ENCODE data around the gene SNTG2.

The SNTG2 gene

DNA sequence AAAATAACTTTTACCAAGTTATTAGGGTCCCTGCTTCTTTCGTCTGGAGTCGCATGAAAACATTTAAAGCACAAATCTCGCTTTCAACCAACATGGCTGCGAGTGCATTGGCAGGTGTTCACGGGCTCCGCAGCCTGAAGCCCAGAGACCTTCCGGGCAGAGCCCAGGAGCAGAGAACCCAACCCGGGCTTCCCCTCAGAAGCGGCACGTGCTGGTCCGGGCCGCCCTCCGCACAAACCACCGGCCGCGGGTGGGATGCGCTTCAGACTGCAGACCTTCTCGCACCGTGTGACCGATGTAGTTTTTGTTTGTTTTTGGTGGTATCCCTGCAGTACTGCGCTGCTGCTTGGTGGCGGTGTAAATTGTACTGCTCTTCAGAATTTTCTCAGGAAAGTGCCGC lies 357.0 kb downstream of the SNTG2 start:
- H3K9me3 ChIP-seq (ENCODE audit: control insufficient read depth in 2 of 2, low read length in 2 of 2): no peaks in the 10 kb centered on the region
- no peaks in the 10 kb centered on the region for H3K4me1 ChIP-seq (ENCODE audit: control insufficient read depth in 2 of 2, insufficient read depth in 2 of 2, low read length in 2 of 2)
- H3K36me3 ChIP-seq (ENCODE audit: control insufficient read depth in 2 of 2, insufficient read depth in 2 of 2, low read length in 2 of 2): no peaks in the 10 kb centered on the region
- H3K27me3 ChIP-seq (ENCODE audit: control insufficient read depth in 2 of 2, insufficient read depth in 2 of 2, low read length in 2 of 2): no peaks in the 10 kb centered on the region
- H3K4me3 ChIP-seq (ENCODE audit: low read length in 2 of 2): no peak overlapping the region
- no peak overlapping the region for H3K27ac ChIP-seq (ENCODE audit: low read depth in 2 of 2, low read length in 2 of 2)
- H3K9ac ChIP-seq (ENCODE audit: low read depth in 1 of 2, low read length in 2 of 2): no peak overlapping the region

DNA sequence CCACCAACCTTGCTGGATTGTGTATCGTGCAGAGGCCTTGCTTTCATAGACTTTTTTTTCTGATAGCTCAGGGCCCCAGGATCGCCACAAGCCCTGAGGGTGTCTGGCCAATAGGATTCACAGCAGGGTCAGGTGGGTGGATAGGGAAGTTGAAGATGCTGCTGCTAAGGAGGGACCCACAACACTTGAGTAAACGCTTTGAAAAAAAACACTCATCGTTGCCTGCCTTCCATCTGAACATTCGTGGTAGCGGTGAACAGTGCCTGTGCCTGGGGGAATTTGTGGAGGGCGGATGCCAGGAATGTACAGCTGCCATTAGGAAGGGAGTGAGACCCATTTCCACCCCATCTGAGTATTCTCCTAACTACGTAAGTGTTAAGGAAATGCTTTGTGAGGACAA lies 358.0 kb downstream of the SNTG2 start:
- no peaks in the 10 kb centered on the region for H3K36me3 ChIP-seq (ENCODE audit: control insufficient read depth in 2 of 2, insufficient read depth in 2 of 2, low read length in 2 of 2)
- H3K27ac ChIP-seq (ENCODE audit: low read depth in 2 of 2, low read length in 2 of 2): no peak overlapping the region
- H3K27me3 ChIP-seq (ENCODE audit: control insufficient read depth in 2 of 2, insufficient read depth in 2 of 2, low read length in 2 of 2): no peaks in the 10 kb centered on the region
- no peaks in the 10 kb centered on the region for H3K4me1 ChIP-seq (ENCODE audit: control insufficient read depth in 2 of 2, insufficient read depth in 2 of 2, low read length in 2 of 2)
- no peak overlapping the region for H3K9ac ChIP-seq (ENCODE audit: low read depth in 1 of 2, low read length in 2 of 2)
- H3K9me3 ChIP-seq (ENCODE audit: control insufficient read depth in 2 of 2, low read length in 2 of 2): no peaks in the 10 kb centered on the region
- no peak overlapping the region for H3K4me3 ChIP-seq (ENCODE audit: low read length in 2 of 2)

DNA sequence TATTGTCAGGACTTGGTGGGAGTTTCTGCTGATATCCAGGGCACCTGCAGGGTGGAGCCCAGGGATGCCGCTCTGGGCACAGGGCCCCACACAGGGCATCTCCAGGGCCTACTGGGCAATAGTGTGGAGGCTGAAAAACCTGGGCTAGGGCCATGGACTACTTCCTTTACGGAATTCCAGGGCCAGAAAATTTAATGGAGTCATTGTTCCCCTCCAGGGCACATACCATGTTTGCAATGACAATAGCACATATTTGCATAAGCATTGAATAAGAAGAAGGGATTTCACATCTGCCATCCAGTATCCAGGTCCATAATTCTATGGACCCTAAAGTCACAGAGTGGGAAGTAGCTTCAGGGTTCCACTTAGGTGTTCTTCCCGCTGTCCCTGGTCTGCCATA lies 358.9 kb downstream of the SNTG2 start:
- no peak overlapping the region for H3K4me3 ChIP-seq (ENCODE audit: low read length in 2 of 2)
- H3K9me3 ChIP-seq (ENCODE audit: control insufficient read depth in 2 of 2, low read length in 2 of 2): no peaks in the 10 kb centered on the region
- no peaks in the 10 kb centered on the region for H3K27me3 ChIP-seq (ENCODE audit: control insufficient read depth in 2 of 2, insufficient read depth in 2 of 2, low read length in 2 of 2)
- H3K27ac ChIP-seq (ENCODE audit: low read depth in 2 of 2, low read length in 2 of 2): no peak overlapping the region
- H3K36me3 ChIP-seq (ENCODE audit: control insufficient read depth in 2 of 2, insufficient read depth in 2 of 2, low read length in 2 of 2): no peaks in the 10 kb centered on the region
- H3K4me1 ChIP-seq (ENCODE audit: control insufficient read depth in 2 of 2, insufficient read depth in 2 of 2, low read length in 2 of 2): no peaks in the 10 kb centered on the region
- H3K9ac ChIP-seq (ENCODE audit: low read depth in 1 of 2, low read length in 2 of 2): no peak overlapping the region

DNA sequence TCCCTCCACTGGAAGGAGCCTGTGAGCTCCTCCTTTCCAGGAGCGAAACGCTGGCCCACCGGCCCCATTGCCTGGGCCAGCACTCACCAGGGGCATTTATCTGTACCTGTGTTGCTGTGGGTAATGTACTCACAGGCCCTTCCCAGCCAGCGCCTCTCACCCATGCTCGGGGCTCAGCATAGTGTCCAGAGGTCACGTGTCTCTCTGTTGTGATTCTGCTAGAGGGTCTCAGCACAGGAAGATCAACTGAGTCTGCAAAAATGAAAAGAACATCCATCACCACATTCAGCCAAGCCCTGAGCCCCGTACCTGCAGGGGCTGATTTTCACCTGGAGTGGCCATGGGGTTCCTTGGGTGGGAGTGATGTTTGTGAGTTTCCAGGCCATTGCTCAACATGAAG lies 359.6 kb downstream of the SNTG2 start:
- Histone ChIP-seq H3K4me1 (ENCODE audit: control insufficient read depth in 2 of 2, insufficient read depth in 2 of 2, low read length in 2 of 2) (no peaks in the 10 kb centered on the region), H3K27me3 (ENCODE audit: control insufficient read depth in 2 of 2, insufficient read depth in 2 of 2, low read length in 2 of 2) (no peaks in the 10 kb centered on the region), H3K9me3 (ENCODE audit: control insufficient read depth in 2 of 2, low read length in 2 of 2) (no peaks in the 10 kb centered on the region), H3K9ac (ENCODE audit: low read depth in 1 of 2, low read length in 2 of 2) (no peak overlapping the region), H3K36me3 (ENCODE audit: control insufficient read depth in 2 of 2, insufficient read depth in 2 of 2, low read length in 2 of 2) (no peaks in the 10 kb centered on the region), H3K4me3 (ENCODE audit: low read length in 2 of 2) (no peak overlapping the region), H3K27ac (ENCODE audit: low read depth in 2 of 2, low read length in 2 of 2) (no peak overlapping the region)

DNA sequence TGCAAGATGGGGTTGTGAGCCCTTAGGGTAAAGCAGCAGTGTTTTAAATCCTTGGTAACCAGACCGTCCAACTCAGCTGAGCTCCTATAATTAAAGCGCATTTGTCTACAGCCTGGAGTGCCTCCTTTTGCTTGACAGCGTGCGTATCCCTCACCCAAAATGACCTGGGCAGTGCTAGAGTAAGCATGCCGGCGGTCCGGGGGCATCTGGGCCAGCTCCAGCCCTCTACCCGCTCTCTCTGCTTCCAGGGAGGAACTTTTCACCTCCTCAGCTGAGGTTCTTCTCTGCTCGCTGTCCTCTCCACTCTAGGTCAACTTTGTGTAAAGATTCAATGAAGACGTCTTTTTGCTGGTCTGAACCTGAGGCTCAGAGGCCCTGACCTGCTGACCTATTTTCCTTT lies 360.2 kb downstream of the SNTG2 start:
- H3K27me3 ChIP-seq (ENCODE audit: control insufficient read depth in 2 of 2, insufficient read depth in 2 of 2, low read length in 2 of 2): no peaks in the 10 kb centered on the region
- H3K36me3 ChIP-seq (ENCODE audit: control insufficient read depth in 2 of 2, insufficient read depth in 2 of 2, low read length in 2 of 2): no peaks in the 10 kb centered on the region
- no peak overlapping the region for H3K27ac ChIP-seq (ENCODE audit: low read depth in 2 of 2, low read length in 2 of 2)
- H3K9ac ChIP-seq (ENCODE audit: low read depth in 1 of 2, low read length in 2 of 2): no peak overlapping the region
- no peak overlapping the region for H3K4me3 ChIP-seq (ENCODE audit: low read length in 2 of 2)
- no peaks in the 10 kb centered on the region for H3K9me3 ChIP-seq (ENCODE audit: control insufficient read depth in 2 of 2, low read length in 2 of 2)
- H3K4me1 ChIP-seq (ENCODE audit: control insufficient read depth in 2 of 2, insufficient read depth in 2 of 2, low read length in 2 of 2): no peaks in the 10 kb centered on the region

DNA sequence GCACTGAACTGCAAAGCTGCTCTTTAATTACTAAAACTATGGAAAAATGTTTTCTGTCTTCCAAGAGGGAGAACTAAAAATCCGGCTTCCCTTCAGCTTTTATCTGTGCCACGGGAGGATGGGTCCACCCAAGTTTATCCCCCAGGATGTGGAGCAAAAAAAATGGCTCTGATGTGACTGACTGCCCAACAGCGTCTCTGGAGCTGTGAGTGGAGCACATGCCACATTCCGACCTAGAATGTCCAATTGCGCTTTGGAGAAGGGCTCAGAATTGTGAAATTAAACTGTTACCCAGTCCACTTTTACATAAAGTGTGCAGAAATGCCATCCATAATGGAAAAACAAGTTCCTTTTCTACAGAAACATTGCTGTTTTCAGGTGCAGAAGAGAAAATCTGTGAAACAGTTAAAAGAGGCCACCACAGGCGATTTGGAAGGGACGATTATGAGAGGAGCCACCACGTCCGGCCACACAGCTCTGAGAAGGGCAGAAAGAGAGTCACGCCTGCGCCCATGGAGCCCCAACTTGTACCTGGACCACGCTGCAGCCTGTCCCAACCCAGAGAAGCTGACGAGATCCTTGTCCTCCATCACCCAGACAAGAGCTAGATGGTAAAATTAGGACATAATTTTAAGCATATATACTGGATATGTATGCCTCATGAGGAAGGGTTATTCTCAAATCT lies 362.7 kb downstream of the SNTG2 start:
- H3K9ac ChIP-seq (ENCODE audit: low read depth in 1 of 2, low read length in 2 of 2): no peak overlapping the region
- no peaks in the 10 kb centered on the region for H3K36me3 ChIP-seq (ENCODE audit: control insufficient read depth in 2 of 2, insufficient read depth in 2 of 2, low read length in 2 of 2)

DNA sequence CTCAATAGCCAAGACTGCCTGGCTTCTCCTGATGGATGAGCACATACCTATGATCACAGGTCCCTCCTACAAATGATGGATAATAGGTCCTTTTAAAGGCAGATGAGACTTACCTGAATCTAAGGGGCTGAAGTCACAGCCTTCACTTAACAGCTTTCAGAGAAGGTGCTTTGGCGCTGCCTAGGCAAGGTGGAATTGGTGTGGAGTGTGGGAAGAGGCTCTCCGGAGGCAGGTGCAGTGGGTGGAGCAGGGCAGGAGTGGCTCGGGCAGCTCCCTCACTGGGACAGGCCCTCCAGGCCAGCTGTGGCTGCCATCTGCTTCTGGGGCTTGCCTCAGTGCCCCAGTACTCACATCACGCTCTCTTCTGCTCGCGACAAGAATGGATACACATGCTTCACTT lies 363.6 kb downstream of the SNTG2 start:
- Histone ChIP-seq H3K36me3 (ENCODE audit: control insufficient read depth in 2 of 2, insufficient read depth in 2 of 2, low read length in 2 of 2) (no peaks in the 10 kb centered on the region), H3K4me3 (ENCODE audit: low read length in 2 of 2) (no peak overlapping the region), H3K9ac (ENCODE audit: low read depth in 1 of 2, low read length in 2 of 2) (no peak overlapping the region), H3K4me1 (ENCODE audit: control insufficient read depth in 2 of 2, insufficient read depth in 2 of 2, low read length in 2 of 2) (no peaks in the 10 kb centered on the region), H3K27me3 (ENCODE audit: control insufficient read depth in 2 of 2, insufficient read depth in 2 of 2, low read length in 2 of 2) (no peaks in the 10 kb centered on the region), H3K27ac (ENCODE audit: low read depth in 2 of 2, low read length in 2 of 2) (no peak overlapping the region), H3K9me3 (ENCODE audit: control insufficient read depth in 2 of 2, low read length in 2 of 2) (no peaks in the 10 kb centered on the region)

More for the DNA sequence above, 362.7 kb downstream of the SNTG2 start:
- Histone ChIP-seq H3K27me3 (ENCODE audit: control insufficient read depth in 2 of 2, insufficient read depth in 2 of 2, low read length in 2 of 2) (no peaks in the 10 kb centered on the region), H3K4me3 (ENCODE audit: low read length in 2 of 2) (no peak overlapping the region), H3K9me3 (ENCODE audit: control insufficient read depth in 2 of 2, low read length in 2 of 2) (no peaks in the 10 kb centered on the region), H3K4me1 (ENCODE audit: control insufficient read depth in 2 of 2, insufficient read depth in 2 of 2, low read length in 2 of 2) (no peaks in the 10 kb centered on the region), H3K27ac (ENCODE audit: low read depth in 2 of 2, low read length in 2 of 2) (no peak overlapping the region)

DNA sequence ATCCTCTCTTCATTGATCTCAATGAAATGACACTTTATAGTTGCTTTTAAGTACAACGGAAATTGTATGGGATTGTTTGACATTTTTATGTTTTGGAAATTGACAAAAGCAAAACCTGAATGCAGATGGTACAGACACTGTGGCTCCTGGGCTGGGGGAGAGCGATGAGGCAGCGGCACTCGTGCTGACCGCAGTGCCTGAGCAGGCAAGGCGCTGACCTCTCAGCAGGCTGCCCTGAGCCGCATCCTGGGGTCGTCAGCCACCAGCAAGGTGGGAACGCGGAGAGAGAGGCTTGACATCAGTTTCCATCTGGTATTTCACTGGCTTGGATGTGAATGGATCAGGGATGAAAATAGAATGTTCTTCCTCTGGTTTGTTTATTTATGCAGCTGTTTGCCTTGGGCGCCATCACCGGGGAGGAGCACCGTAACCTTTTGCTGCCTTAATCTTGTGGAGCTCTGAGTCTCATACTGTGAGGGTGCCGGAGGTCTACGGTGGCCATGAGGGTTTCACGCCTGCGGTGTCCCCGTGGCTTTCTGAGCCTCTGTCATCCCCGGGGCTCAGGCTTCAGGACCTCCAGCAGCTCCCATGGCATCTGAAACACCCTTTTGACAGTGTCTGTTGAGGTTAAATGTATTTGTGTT lies 367.8 kb downstream of the SNTG2 start:
- Histone ChIP-seq H3K36me3 (ENCODE audit: control insufficient read depth in 2 of 2, insufficient read depth in 2 of 2, low read length in 2 of 2) (no peaks in the 10 kb centered on the region), H3K9me3 (ENCODE audit: control insufficient read depth in 2 of 2, low read length in 2 of 2) (no peaks in the 10 kb centered on the region), H3K27me3 (ENCODE audit: control insufficient read depth in 2 of 2, insufficient read depth in 2 of 2, low read length in 2 of 2) (no peaks in the 10 kb centered on the region), H3K27ac (ENCODE audit: low read depth in 2 of 2, low read length in 2 of 2) (no peak overlapping the region), H3K9ac (ENCODE audit: low read depth in 1 of 2, low read length in 2 of 2) (no peak overlapping the region), H3K4me3 (ENCODE audit: low read length in 2 of 2) (no peak overlapping the region), H3K4me1 (ENCODE audit: control insufficient read depth in 2 of 2, insufficient read depth in 2 of 2, low read length in 2 of 2) (no peaks in the 10 kb centered on the region)

DNA sequence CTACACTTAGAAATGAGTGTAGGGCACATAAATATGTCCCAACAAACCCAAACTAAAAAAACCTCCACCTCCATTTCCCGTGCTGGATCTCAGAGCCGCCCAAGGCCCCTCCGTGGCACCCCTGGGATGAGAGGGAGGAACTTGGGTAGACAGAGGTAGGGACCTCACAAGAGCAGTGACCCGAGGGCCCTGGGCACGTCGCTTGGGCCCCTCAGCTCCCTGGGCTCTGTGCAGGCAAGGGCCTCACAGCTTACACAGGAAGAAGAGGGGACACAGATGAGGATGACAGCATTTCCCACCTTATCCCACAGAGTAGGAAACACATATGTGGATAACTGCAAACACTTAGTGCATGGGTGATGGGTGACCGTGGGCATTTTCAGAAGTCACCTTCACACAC lies 368.7 kb downstream of the SNTG2 start:
- Histone ChIP-seq H3K36me3 (ENCODE audit: control insufficient read depth in 2 of 2, insufficient read depth in 2 of 2, low read length in 2 of 2) (no peaks in the 10 kb centered on the region), H3K9me3 (ENCODE audit: control insufficient read depth in 2 of 2, low read length in 2 of 2) (no peaks in the 10 kb centered on the region), H3K27me3 (ENCODE audit: control insufficient read depth in 2 of 2, insufficient read depth in 2 of 2, low read length in 2 of 2) (no peaks in the 10 kb centered on the region), H3K4me1 (ENCODE audit: control insufficient read depth in 2 of 2, insufficient read depth in 2 of 2, low read length in 2 of 2) (no peaks in the 10 kb centered on the region), H3K4me3 (ENCODE audit: low read length in 2 of 2) (no peak overlapping the region), H3K9ac (ENCODE audit: low read depth in 1 of 2, low read length in 2 of 2) (no peak overlapping the region), H3K27ac (ENCODE audit: low read depth in 2 of 2, low read length in 2 of 2) (no peak overlapping the region)

DNA sequence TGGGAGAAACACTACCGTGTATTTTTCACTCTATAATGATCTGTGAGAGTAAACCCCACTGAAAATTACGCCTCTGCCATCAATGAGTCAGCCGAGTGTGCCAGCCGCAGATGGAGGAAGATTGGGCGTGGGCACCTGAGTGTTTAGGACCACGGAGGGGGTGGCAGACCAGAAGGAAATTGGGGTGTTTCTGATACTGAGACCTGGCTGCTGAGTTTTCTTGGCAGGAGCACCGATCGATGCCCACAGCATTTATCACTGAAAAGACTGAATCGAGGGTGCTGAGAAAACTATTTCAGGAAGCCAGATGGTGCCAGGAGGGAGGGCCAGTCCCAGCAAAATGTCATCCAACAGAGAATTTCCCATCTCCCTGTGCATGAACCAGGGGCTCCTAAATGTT lies 370.7 kb downstream of the SNTG2 start:
- Histone ChIP-seq H3K36me3 (ENCODE audit: control insufficient read depth in 2 of 2, insufficient read depth in 2 of 2, low read length in 2 of 2) (no peaks in the 10 kb centered on the region), H3K27ac (ENCODE audit: low read depth in 2 of 2, low read length in 2 of 2) (no peak overlapping the region), H3K27me3 (ENCODE audit: control insufficient read depth in 2 of 2, insufficient read depth in 2 of 2, low read length in 2 of 2) (no peaks in the 10 kb centered on the region), H3K9me3 (ENCODE audit: control insufficient read depth in 2 of 2, low read length in 2 of 2) (no peaks in the 10 kb centered on the region), H3K9ac (ENCODE audit: low read depth in 1 of 2, low read length in 2 of 2) (no peak overlapping the region), H3K4me3 (ENCODE audit: low read length in 2 of 2) (no peak overlapping the region), H3K4me1 (ENCODE audit: control insufficient read depth in 2 of 2, insufficient read depth in 2 of 2, low read length in 2 of 2) (no peaks in the 10 kb centered on the region)
